Motor neuron (in vitro differentiated cells): ENCODE results near the gene ZNF526. TPM values are rescaled to one million over a fixed set of nuclear protein-coding genes. Genes with fewer than 3 reads are reported as not detected.

Experiments used
- ATAC-seq, 8 experiments: fragments of 200-7000 bp; cut with Tn5 transposase; replicated peaks in 6 of 8; 2 replicates each; pipeline ENCODE4 v1.8.0; 2021; ENCODE audit warnings: mild to moderate bottlenecking in 8 of 8, moderate library complexity in 8 of 8
- H3K27ac ChIP-seq, 2 donors: fragments of 250-450 bp; sonication (Bioruptor Pico); 2 replicates each; pipeline ENCODE4 v1.9.0; 2021; ENCODE audit warnings: antibody characterized with exemption in 2 of 2, mild to moderate bottlenecking in 2 of 2, moderate library complexity in 1 of 2
- H3K4me1 ChIP-seq, 2 donors: fragments of 250-450 bp; sonication (Bioruptor Pico); replicated peaks in 1 of 2; 2 replicates each; pipeline ENCODE4 v1.6.1; 2021; ENCODE audit warnings: antibody characterized with exemption in 2 of 2, mild to moderate bottlenecking in 2 of 2, moderate library complexity in 1 of 2
- H3K4me3 ChIP-seq, 5 donors: fragments of 250-450 bp; sonication (Bioruptor Pico); 2 replicates each; pipeline ENCODE4 v1.9.0; 2021; ENCODE audit warnings: antibody characterized with exemption in 5 of 5, mild to moderate bottlenecking in 5 of 5, moderate library complexity in 4 of 5
- whole genome bisulfite sequencing, 10 experiments: fragments of 450-650 bp; shearing (Covaris generic); methylation state at CpG; one replicate each; pipeline ENCODE4 v1.0.0; 2022; 5-methylcytosine and 5-hydroxymethylcytosine counted together
- in situ Hi-C, 9 experiments: fragments of 400-800 bp; cut with MboI; loops; one replicate each; pipeline ENCODE4 v1.15.0; 2021; ENCODE audit warnings: low sequenced_read_pairs in 9 of 9, low pct_unique_long_range_greater_than_20kb in 2 of 9; ENCODE audit not compliant: unreplicated experiment in 9 of 9
- total RNA-seq, 8 experiments: library from RNA; unstranded; fragments of 300-600 nt; gene quantifications; 2 replicates each; pipeline versions ENCODE4 v1.2.3 to v1.2.4, GENCODE V29; 2022

Gene ZNF526
- total RNA-seq, 8 experiments from 2014 or later, result 5.1 to 14.1 (median 8.0) TPM

DNA sequence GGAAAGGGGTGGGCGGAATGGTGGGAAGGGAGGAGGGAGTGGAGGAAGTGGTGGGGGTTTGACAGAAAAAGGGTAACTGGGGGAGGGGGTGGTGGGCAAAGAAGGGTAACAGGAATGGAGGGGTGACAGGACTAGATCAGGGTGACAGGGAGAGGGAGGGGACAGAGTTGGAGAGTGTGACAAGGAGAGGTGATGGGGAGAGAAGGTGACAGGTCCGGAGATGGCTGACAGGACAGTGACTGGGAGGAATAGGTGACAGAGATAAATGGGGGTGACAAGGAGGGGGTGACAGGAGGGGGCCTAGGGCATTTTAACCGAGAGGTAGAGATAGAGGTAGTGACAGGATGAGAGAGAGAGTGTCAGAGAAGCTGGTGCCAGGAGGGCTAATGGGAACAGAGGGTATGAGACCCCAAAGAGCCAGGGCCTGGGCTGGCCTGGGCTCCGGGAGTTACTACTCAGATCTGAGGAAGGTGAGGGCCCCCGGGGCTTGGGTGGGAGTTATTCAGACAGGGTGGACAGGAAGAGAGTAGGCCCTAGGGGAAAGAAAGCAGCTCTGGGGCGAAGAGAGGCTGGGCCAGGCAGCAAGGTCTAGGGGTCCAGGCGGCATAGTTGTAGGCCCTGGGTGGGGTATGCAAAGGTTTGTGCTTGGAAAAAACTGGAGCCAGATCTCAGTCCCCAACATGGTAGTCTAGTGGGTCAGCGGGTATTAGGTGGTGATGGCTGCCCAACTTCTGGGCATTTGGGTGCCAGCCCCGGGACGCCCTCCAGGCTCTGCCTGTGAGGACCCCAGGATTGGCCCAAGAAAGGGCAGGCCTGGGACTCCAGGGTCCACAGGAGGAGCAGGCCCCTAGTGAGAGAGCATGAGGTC is 49.6 kb downstream of the ZNF526 start:
- peaks cover 9 to 14% of the 10 kb centered on the region in 2 donors for H3K4me1 ChIP-seq
- in situ Hi-C loops, result no loop called here
- 0 to 100% (median 72%) methylated on average over 1 to 6 of the region's 10 CpGs; no CpG with 5 or more reads in 4 of the 10 experiments for WGBS, 10 experiments
- peak overlapping the region; percentile 66 to 67 for H3K27ac ChIP-seq
- ATAC-seq, result no peak
- H3K4me3 ChIP-seq, result peak overlapping the region; percentile 40 to 81 (median 46)

GRCh38 chr19:42270346-42271044 is 50.4 kb downstream of the ZNF526 start:
- Histone ChIP-seq H3K4me3 (peak overlapping the region; percentile 40 to 81 (median 46)), H3K4me1 (peaks cover 9 to 14% of the 10 kb centered on the region in 2 donors), H3K27ac (peak overlapping the region in 1 of 2 donors; percentile 66)
- peak in 2 of 8 experiments; percentile 3 to 4 for ATAC-seq
- in situ Hi-C loops, result no loop called here
- WGBS, 10 experiments, result 0 to 90% (median 75%) methylated on average over 1 to 3 of the region's 18 CpGs; no CpG with 5 or more reads in 6 of the 10 experiments

DNA sequence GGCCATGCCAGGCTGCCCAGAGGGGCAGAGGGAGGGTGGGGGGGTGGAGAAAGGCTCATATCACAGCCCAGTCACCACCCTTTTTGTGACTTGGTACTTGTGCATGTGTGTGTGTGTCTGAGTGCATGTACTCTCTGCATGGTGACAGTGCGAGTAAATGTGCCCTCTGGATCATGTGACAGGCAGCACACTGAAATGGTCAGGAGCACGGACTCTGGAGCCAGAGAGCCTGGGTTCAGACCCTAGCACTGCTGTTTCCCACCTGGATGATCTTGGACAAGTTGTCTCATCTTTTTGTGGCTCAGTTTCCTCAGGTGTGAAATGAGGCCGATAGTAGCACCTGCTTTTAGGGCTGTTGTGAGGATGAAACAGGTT is 50.9 kb downstream of the ZNF526 start:
- ATAC-seq, result no peak
- Histone ChIP-seq H3K4me1 (peaks cover 9 to 14% of the 10 kb centered on the region in 2 donors), H3K4me3 (peak overlapping the region in 1 of 5 donors; percentile 43), H3K27ac (no peak overlapping the region)
- 17 to 100% (median 71%) methylated on average over 1 to 2 of the region's 3 CpGs; no CpG with 5 or more reads in 5 of the 10 experiments for WGBS, 10 experiments
- in situ Hi-C loops, result no loop called here

DNA sequence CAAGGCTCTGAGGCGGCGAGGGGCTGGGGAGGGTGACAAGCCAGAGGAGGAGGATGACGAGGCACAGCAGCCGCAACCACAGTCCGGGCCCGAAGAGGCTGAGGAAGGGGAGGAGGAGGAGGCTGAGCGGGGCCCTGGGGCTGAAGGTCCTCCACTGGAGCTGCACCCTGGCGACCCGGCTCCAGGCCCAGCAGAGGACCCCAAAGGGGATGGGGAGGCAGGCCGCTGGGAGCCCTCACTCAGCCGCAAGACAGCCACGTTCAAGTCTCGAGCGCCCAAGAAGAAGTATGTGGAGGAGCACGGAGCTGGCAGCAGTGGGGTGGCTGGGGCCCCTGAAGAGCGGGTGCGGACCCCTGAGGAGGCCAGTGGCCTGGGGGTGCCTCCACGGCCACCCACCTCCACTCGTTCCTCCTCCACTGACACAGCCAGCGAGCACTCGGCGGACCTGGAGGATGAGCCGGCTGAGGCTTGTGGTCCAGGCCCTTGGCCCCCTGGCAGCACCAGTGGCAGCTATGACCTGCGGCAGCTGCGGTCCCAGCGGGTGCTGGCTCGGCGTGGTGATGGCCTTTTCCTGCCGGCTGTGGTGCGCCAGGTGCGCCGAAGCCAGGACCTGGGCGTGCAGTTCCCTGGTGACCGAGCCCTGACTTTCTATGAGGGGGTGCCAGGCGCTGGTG is 51.9 kb downstream of the ZNF526 start:
- Histone ChIP-seq H3K4me1 (peaks cover 9 to 14% of the 10 kb centered on the region in 2 donors), H3K4me3 (no peak overlapping the region), H3K27ac (no peak overlapping the region)
- no peak for ATAC-seq
- whole genome bisulfite sequencing, 10 experiments, result 83 to 100% (median 90%) methylated on average over 3 to 15 of the region's 35 CpGs; no CpG with 5 or more reads in 6 of the 10 experiments
- in situ Hi-C loops, result no loop called here

DNA sequence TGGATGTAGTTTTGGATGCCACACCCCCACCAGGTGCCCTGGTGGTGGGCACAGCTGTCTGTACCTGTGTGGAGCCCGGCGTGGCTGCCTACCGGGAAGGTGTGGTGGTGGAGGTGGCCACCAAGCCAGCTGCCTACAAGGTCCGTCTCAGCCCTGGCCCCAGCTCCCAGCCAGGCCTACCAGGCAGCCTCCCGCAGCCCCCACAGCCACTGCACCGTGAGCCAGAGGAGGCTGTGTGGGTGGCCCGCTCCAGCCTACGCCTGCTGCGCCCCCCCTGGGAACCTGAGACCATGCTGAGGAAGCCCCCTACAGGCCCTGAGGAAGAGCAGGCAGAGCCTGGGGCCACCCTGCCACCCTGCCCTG is 52.4 kb downstream of the ZNF526 start:
- no peak overlapping the region for H3K27ac ChIP-seq
- peaks cover 13 to 15% of the 10 kb centered on the region in 2 donors for H3K4me1 ChIP-seq
- ATAC-seq, result no peak
- in situ Hi-C loops, result no loop called here
- 60 to 94% methylated on average over 1 to 7 of the region's 9 CpGs; no CpG with 5 or more reads in 8 of the 10 experiments for WGBS, 10 experiments
- H3K4me3 ChIP-seq, result no peak overlapping the region

- peaks cover 18% of the 10 kb centered on the region in 2 donors for H3K4me1 ChIP-seq
- in situ Hi-C loops, result no loop called here
Observed at GRCh38 chr19:42272989-42273406, 52.9 kb downstream of the ZNF526 start.

GRCh38 chr19:42273407-42274064 is 53.4 kb downstream of the ZNF526 start:
- no peak overlapping the region for H3K4me3 ChIP-seq
- ATAC-seq, result no peak
- H3K4me1 ChIP-seq, result peaks cover 19 to 21% of the 10 kb centered on the region in 2 donors
- 80 to 95% (median 89%) methylated on average over 1 to 9 of the region's 43 CpGs; no CpG with 5 or more reads in 6 of the 10 experiments for WGBS, 10 experiments
- in situ Hi-C loops, result no loop called here
- no peak overlapping the region for H3K27ac ChIP-seq

More at GRCh38 chr19:42272989-42273406, 52.9 kb downstream of the ZNF526 start:
- H3K4me3 ChIP-seq, result no peak overlapping the region
- no peak overlapping the region for H3K27ac ChIP-seq
- ATAC-seq, result no peak
- WGBS, 10 experiments, result 81 to 100% (median 93%) methylated on average over 1 to 15 of the region's 23 CpGs; no CpG with 5 or more reads in 5 of the 10 experiments

DNA sequence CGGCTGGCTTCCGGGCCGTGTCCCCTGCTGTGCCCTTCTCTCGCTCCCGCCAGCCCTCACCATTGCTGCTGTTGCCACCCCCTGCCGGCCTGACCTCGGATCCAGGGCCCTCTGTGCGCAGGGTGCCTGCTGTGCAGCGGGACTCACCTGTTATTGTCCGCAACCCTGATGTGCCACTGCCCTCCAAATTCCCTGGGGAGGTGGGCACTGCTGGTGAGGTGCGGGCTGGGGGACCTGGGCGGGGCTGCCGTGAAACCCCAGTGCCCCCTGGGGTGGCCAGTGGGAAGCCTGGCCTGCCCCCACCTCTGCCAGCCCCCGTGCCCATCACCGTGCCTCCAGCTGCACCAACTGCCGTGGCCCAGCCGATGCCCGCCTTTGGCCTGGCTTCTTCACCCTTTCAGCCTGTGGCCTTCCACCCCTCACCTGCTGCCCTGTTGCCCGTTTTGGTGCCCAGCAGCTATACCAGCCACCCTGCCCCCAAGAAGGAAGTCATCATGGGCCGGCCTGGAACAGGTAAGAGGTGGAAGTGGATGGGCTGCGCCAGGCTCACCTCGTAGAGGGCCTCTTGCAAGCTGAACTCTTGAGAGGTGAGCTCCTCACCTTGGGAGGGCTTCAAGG is 54.1 kb downstream of the ZNF526 start:
- Histone ChIP-seq H3K4me3 (no peak overlapping the region), H3K27ac (no peak overlapping the region)
- in situ Hi-C loops, result no loop called here

DNA sequence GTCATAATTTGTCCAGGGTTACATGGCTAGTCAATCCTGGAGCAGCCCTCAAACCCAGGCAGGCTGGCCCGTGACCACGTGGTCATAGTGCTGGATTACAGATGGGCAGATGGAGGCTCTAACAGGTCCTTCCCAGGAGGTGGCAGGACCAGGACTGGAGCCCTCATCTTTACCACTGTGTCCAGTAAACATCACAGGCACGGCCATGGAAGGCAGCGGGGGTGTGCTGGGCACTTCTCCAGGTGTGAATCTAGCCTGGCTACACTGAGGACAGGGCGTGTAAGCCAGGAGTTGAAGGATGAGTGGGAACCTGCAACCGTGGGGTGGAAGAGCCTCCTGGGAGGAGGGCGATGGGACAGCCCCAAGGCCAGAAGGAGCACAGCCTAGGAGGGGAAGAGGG is 55.0 kb downstream of the ZNF526 start:
- peaks cover 27 to 28% of the 10 kb centered on the region in 2 donors for H3K4me1 ChIP-seq
- WGBS, 10 experiments, result 54 to 100% (median 76%) methylated on average over 1 to 3 of the region's 7 CpGs; no CpG with 5 or more reads in 4 of the 10 experiments
- no peak overlapping the region for H3K27ac ChIP-seq
- in situ Hi-C loops, result no loop called here
- ATAC-seq, result no peak
- H3K4me3 ChIP-seq, result no peak overlapping the region

More for the DNA sequence above, 54.1 kb downstream of the ZNF526 start:
- WGBS, 10 experiments, result 88% methylated on average over 3 of the region's 22 CpGs; no CpG with 5 or more reads in 9 of the 10 experiments
- H3K4me1 ChIP-seq, result peaks cover 25 to 26% of the 10 kb centered on the region in 2 donors
- ATAC-seq, result no peak

GRCh38 chr19:42275517-42275916 is 55.4 kb downstream of the ZNF526 start:
- WGBS, 10 experiments, result 67 to 100% (median 89%) methylated on average over 1 to 2 of the region's 3 CpGs; no CpG with 5 or more reads in 4 of the 10 experiments
- H3K4me3 ChIP-seq, result no peak overlapping the region
- ATAC-seq, result no peak
- in situ Hi-C loops, result no loop called here
- H3K4me1 ChIP-seq, result peaks cover 23% of the 10 kb centered on the region in 2 donors
- no peak overlapping the region for H3K27ac ChIP-seq

DNA sequence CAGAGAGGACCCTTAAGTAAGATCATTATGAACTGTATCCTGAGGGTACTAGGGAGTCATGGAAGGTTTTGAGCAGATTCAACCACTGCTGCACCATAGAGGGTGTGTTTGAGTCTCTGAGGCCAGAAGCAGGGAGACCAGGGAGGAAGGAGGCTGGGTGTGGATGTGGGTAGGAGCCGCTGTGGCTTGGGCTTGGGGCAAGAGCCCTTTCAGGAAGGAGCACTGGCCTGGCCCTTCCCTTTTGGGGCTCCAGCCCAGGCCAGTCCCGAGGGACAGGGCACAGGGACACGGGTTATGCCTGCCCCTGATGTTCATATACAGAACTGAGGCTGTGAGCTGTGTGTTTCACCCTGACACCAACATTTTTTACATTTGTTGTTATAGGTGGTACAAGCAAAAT is 56.2 kb downstream of the ZNF526 start:
- Histone ChIP-seq H3K4me1 (peaks cover 21% of the 10 kb centered on the region in 2 donors), H3K4me3 (no peak overlapping the region), H3K27ac (no peak overlapping the region)
- in situ Hi-C loops, result no loop called here
- no peak for ATAC-seq
- WGBS, 10 experiments, result 40 to 100% (median 100%) methylated on average over 1 to 3 of the region's 3 CpGs; no CpG with 5 or more reads in 5 of the 10 experiments

DNA sequence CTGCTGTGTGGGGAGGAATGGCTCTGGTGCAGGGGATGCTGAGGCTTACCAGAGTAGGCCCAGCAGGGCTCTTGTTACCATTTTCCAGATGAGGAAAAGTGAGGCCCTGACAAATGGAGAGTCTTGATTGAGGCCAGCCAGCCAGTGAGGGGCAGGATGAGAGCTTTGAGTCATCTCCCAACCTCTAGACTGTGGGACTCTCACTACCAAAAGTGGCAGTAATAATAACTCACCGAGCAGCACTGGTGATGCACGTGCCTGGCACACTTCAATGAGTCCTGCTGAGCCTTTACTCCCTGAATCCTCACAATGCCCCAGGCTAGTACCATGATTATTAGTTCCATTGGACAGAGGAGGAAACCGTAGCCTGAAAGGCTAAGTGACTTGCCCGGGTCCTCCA is 56.7 kb downstream of the ZNF526 start:
- no peak overlapping the region for H3K27ac ChIP-seq
- in situ Hi-C loops, result no loop called here
- whole genome bisulfite sequencing, 10 experiments, result 85 to 94% methylated on average over 3 to 4 of the region's 4 CpGs; no CpG with 5 or more reads in 8 of the 10 experiments
- peaks cover 25 to 27% of the 10 kb centered on the region in 2 donors for H3K4me1 ChIP-seq
- H3K4me3 ChIP-seq, result no peak overlapping the region
- no peak for ATAC-seq
